MCF 10A (cell line): Measurements from ENCODE around the gene ATOSB. TPM values are rescaled to one million over a fixed set of nuclear protein-coding genes. Genes with fewer than 3 reads are reported as not detected.

Experiments used
- Bru-seq: library from RNA; stranded (reverse); fragments of 400-500 nt; gene quantifications from one replicate; lab custom pipeline; 2021; lab: Mats Ljungman, UMichigan
- BruChase-seq, 2 experiments: library from RNA; stranded (reverse); fragments of 400-500 nt; gene quantifications; one replicate each; lab custom pipeline; 2021; lab: Mats Ljungman, UMichigan
- BruUV-seq: library from RNA; stranded (reverse); fragments of 400-500 nt; replicated peaks from 2 replicates; lab custom pipeline; 2021; lab: Mats Ljungman, UMichigan
- CTCF ChIA-PET: fragments of 300-600 bp; sonication (Branson Sonifier 250); formaldehyde crosslinking; extraction: SDS; loops from one replicate; lab custom pipeline; 2021; ENCODE audit warnings: antibody characterized with exemption, inconsistent platforms; lab: Yijun Ruan, JAX
- POLR2A ChIA-PET: fragments of 300-600, 350-650 bp; sonication (Branson Sonifier 250); formaldehyde crosslinking; extraction: SDS; loops from one replicate; lab custom pipeline; 2020; ENCODE audit warnings: antibody characterized with exemption, inconsistent platforms; lab: Yijun Ruan, JAX
- DNase-seq: peaks from one replicate; pipeline ENCODE4 v3.0.0-alpha.2; 2018; ENCODE audit not compliant: unreplicated experiment
- H3K27ac Mint-ChIP-seq: one replicate; pipeline ENCODE4 v1.8.0; 2022; ENCODE audit warnings: mild to moderate bottlenecking, low read depth, mixed read lengths; ENCODE audit not compliant: unreplicated experiment
- H3K27me3 Mint-ChIP-seq: one replicate; pipeline ENCODE4 v1.8.0; 2022; ENCODE audit warnings: mixed read lengths; ENCODE audit not compliant: insufficient read depth, unreplicated experiment
- H3K36me3 Mint-ChIP-seq: one replicate; pipeline ENCODE4 v1.8.0; 2022; ENCODE audit warnings: mild to moderate bottlenecking, moderate library complexity, mixed read lengths; ENCODE audit not compliant: insufficient read depth, unreplicated experiment
- H3K4me1 Mint-ChIP-seq: one replicate; pipeline ENCODE4 v1.8.0; 2022; ENCODE audit warnings: mixed read lengths; ENCODE audit not compliant: insufficient read depth, unreplicated experiment
- H3K4me3 Mint-ChIP-seq: one replicate; pipeline ENCODE4 v1.8.0; 2022; ENCODE audit warnings: mild to moderate bottlenecking, moderate library complexity, mixed read lengths; ENCODE audit not compliant: unreplicated experiment
- H3K9me3 Mint-ChIP-seq: one replicate; pipeline ENCODE4 v1.8.0; 2022; ENCODE audit warnings: mixed read lengths; ENCODE audit not compliant: unreplicated experiment
- CTCF ChIP-seq: fragments of 200-600 bp; IDR thresholded peaks from one replicate; pipeline ENCODE4 v1.8.0; 2022; ENCODE audit warnings: antibody characterized with exemption, mild to moderate bottlenecking; ENCODE audit not compliant: unreplicated experiment
- intact Hi-C: fragments of 100-400 bp; cut with micrococcal nuclease; formaldehyde crosslinking; loops from 2 replicates; pipeline ENCODE4 v1.14.1; 2022
- long read RNA-seq: library from polyadenylated mRNA; stranded (forward); transcript quantifications from one replicate; pipeline ENCODE4 v2.0.0, GENCODE V29; 2022
- total RNA-seq: library from RNA; stranded (reverse); gene quantifications from 2 replicates; pipeline ENCODE4 v1.2.3, GENCODE V29; 2022

Gene ATOSB
- total RNA-seq, result 26.0 and 36.2 TPM in 2 replicates
- Bru-seq, nascent RNA, result percentile 57 among the genes with signal in this experiment
- BruChase-seq, experiment 1, labeled RNA remaining after a 6-hour chase, result percentile 75 among the genes with signal in this experiment
- percentile 76 among the genes with signal in this experiment for BruChase-seq, experiment 2, labeled RNA remaining after a 2-hour chase
- long read RNA-seq, full-length matches to known transcripts, result 16 of 57 reads
- long read RNA-seq, partial matches to known transcripts, result 12 of 57 reads
- long read RNA-seq, other reads (novel, unspliced or antisense), result 29 of 57 reads

GRCh38 chr9:35115680-35116538, at the start of gene ATOSB:
TSS of gene ATOSB (minus strand) at chr9:35115862. CDS start at chr9:35108274, 7,588 bp downstream.
- Mint-ChIP-seq H3K27ac (peak within 1 kb of the TSS; percentile 78), H3K27me3 (no peaks in the 10 kb centered on the region), H3K9me3 (no peaks in the 10 kb centered on the region), H3K4me3 (peak within 1 kb of the TSS; percentile 88), H3K36me3 (peaks cover 5% of the 10 kb centered on the region), H3K4me1 (peaks cover 39% of the 10 kb centered on the region)
- ChIA-PET CTCF (interaction anchor here (0.5 to 4.7 kb wide), 13 partner anchors 21 to 481 kb away, joined by 3 to 36 read pairs (median 4); no protein-coding TSS in a partner anchor), POLR2A (interaction anchor here (0.6 to 8.9 kb wide), 23 partner anchors 13 to 616 kb away, joined by 3 to 97 read pairs (median 4); partner anchors contain the start of genes CCDC107, CREB3, FANCG and PIGO)
- no TSS peak for BruUV-seq
- intact Hi-C loops, result loop anchor here (1.0 to 10.0 kb wide), 6 partner anchors 47 to 489 kb away; partner anchors contain the start of genes TESK1 and UNC13B
- TF ChIP-seq CTCF, result no peak
- DNase-seq, result peak; percentile 97

- CTCF ChIA-PET, result interaction anchor here (0.6 to 1.1 kb wide), 2 partner anchors 17 to 28 kb away, joined by 4 to 6 read pairs; no protein-coding TSS in a partner anchor
- BruUV-seq, result no TSS peak
- no peaks in the 10 kb centered on the region for H3K36me3 Mint-ChIP-seq
- DNase-seq, result no peak
- H3K4me3 Mint-ChIP-seq, result no peak overlapping the region
- peaks cover 18% of the 10 kb centered on the region for H3K4me1 Mint-ChIP-seq
- POLR2A ChIA-PET, result interaction anchor here (0.6 to 5.2 kb wide), 4 partner anchors 9 to 307 kb away, joined by 3 to 54 read pairs (median 12); partner anchors contain the start of gene ATOSB
- peak overlapping the region; percentile 61 for H3K27ac Mint-ChIP-seq
- intact Hi-C loops, result loop anchor here (5.0 kb wide), 1 partner anchor 313 kb away; no protein-coding TSS in a partner anchor
- no peaks in the 10 kb centered on the region for H3K9me3 Mint-ChIP-seq
- no peaks in the 10 kb centered on the region for H3K27me3 Mint-ChIP-seq
- TF ChIP-seq CTCF, result no peak
Measured at GRCh38 chr9:35164711-35165110, 49.0 kb upstream of the ATOSB start.

GRCh38 chr9:35163413-35163812, 47.8 kb upstream of the ATOSB start:
- Mint-ChIP-seq H3K27me3 (no peaks in the 10 kb centered on the region), H3K36me3 (no peaks in the 10 kb centered on the region), H3K4me3 (peak overlapping the region; percentile 91), H3K4me1 (peaks cover 18% of the 10 kb centered on the region), H3K27ac (peak overlapping the region; percentile 94), H3K9me3 (no peaks in the 10 kb centered on the region)
- intact Hi-C loops, result loop anchor here (2.0 to 5.0 kb wide), 2 partner anchors 47 to 314 kb away; no protein-coding TSS in a partner anchor
- no peak for DNase-seq
- TF ChIP-seq CTCF, result no peak
- no TSS peak for BruUV-seq
- ChIA-PET CTCF (interaction anchor here (1.1 to 1.9 kb wide), 5 partner anchors 11 to 390 kb away, joined by 3 to 10 read pairs (median 4); no protein-coding TSS in a partner anchor), POLR2A (interaction anchor here (0.5 to 5.2 kb wide), 7 partner anchors 9 to 309 kb away, joined by 3 to 54 read pairs (median 6); partner anchors contain the start of genes ATOSB and STOML2)
